Omental fat pad (tissue), 4 donors: ENCODE results near the gene PVR. TPM values are rescaled to one million over a fixed set of nuclear protein-coding genes. Genes with fewer than 3 reads are reported as not detected.
"Not testable (repeated sequence)": the region's sequence is repeated elsewhere in the genome, so short reads cannot be mapped to it uniquely, and the experiment has no call there.

Source experiments
- ATAC-seq: fragments of 150-250 bp; one replicate; pipeline ENCODE4 v1.9.1; 2016; ENCODE audit warnings: mild to moderate bottlenecking, moderate library complexity; ENCODE audit not compliant: low FRiP score
- DNase-seq: peaks from one replicate; pipeline ENCODE4 v3.0.0-alpha.2; 2019; ENCODE audit warnings: low spot score
- CTCF ChIP-seq, 3 donors: fragments of 450-650 bp; IDR thresholded peaks; one replicate each; pipeline ENCODE4 v1.5.1; 2016 to 2017; ENCODE audit warnings: antibody characterized with exemption in 3 of 3, mild to moderate bottlenecking in 3 of 3, moderate library complexity in 2 of 3
- total RNA-seq, 4 donors: library from RNA; depleted of rRNA; stranded (reverse); fragments of >200 nt; gene quantifications; one replicate each; pipeline ENCODE4 v1.1.0, GENCODE V29; 2016

Gene PVR
- total RNA-seq, 4 donors from 2014 or later: 17.0 to 93.9 (median 28.6) TPM

- DNase-seq (no peak), ATAC-seq (no peak)
- TF ChIP-seq CTCF (IDR thresholded peaks at IDR 0.05): no peak
These were observed 34.5 kb upstream of the PVR start for GRCh38 chr19:44609219-44609618.

GRCh38 chr19:44610497-44610896, 33.2 kb upstream of the PVR start:
- ATAC-seq: not testable (repeated sequence)

GRCh38 chr19:44611812-44612295, 31.9 kb upstream of the PVR start:
- no peak for ATAC-seq
- TF ChIP-seq CTCF (IDR thresholded peaks at IDR 0.05): no peak
- no peak for DNase-seq

More at GRCh38 chr19:44610497-44610896, 33.2 kb upstream of the PVR start:
- not testable (repeated sequence) for DNase-seq

- ATAC-seq: no peak
- no peak for TF ChIP-seq CTCF (IDR thresholded peaks at IDR 0.05)
- DNase-seq: no peak
These were observed 30.2 kb upstream of the PVR start, which contains the start of gene IGSF23 for GRCh38 chr19:44613295-44614178. Gene IGSF23, plus strand, starts transcription at chr19:44613563. Its CDS starts 83 bp downstream, at chr19:44613646.

- no peak for DNase-seq
- ATAC-seq: no peak
- TF ChIP-seq CTCF (IDR thresholded peaks at IDR 0.05): no peak
These were observed 29.4 kb upstream of the PVR start for GRCh38 chr19:44614313-44614712.

- DNase-seq (no peak), ATAC-seq (no peak)
- TF ChIP-seq CTCF (IDR thresholded peaks at IDR 0.05): no peak
These were observed 27.9 kb upstream of the PVR start for GRCh38 chr19:44615863-44616247.

- TF ChIP-seq CTCF (IDR thresholded peaks at IDR 0.05): no peak
- ATAC-seq: no peak
- no peak for DNase-seq
These were observed 26.4 kb upstream of the PVR start for GRCh38 chr19:44617110-44617880.
